Sigmoid colon (tissue), 3 donors: ENCODE measurements around the gene TCTA.
"Not testable (repeated sequence)": the region's sequence is repeated elsewhere in the genome, so short reads cannot be mapped to it uniquely, and the experiment has no call there.

Source experiments
- POLR2A ChIP-seq, 2 donors: fragments of 450-650 bp; IDR thresholded peaks; one replicate each; pipeline ENCODE4 v1.6.1; 2016; ENCODE audit warnings: antibody characterized with exemption in 2 of 2, mild to moderate bottlenecking in 2 of 2, moderate library complexity in 2 of 2
- TF ChIP-seq, protein P1 (sequence below), 4 experiments: fragments of 450-650 bp in 3 of 4; fragments of 200-600 bp in 1 of 4; IDR thresholded peaks; one replicate each; pipeline ENCODE4 v1.5.1; 2016 to 2019; ENCODE audit warnings: antibody characterized with exemption in 4 of 4, mild to moderate bottlenecking in 3 of 4, moderate library complexity in 2 of 4

DNA sequence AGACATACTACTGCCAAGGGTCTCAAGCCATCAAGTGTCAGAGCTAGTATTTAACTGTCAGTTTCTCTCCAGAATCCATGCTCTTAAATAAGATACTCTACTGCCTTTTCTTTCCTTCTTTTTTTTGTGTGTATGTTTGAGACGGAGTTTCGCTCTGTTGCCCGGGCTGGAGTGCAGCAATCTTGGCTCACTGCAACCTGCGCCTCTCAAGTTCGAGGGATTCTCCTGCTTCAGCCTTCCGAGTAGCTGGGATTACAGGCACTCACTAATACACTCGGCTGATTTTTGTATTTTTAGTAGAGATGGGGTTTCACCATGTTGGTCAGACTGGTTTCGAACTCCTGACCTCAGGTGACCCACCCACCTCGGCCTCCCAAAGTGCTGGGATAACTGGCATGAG is 6.7 kb upstream of the TCTA start:
- not testable (repeated sequence) for TF ChIP-seq POLR2A (IDR thresholded peaks at IDR 0.05)
- TF ChIP-seq, protein P1, sequence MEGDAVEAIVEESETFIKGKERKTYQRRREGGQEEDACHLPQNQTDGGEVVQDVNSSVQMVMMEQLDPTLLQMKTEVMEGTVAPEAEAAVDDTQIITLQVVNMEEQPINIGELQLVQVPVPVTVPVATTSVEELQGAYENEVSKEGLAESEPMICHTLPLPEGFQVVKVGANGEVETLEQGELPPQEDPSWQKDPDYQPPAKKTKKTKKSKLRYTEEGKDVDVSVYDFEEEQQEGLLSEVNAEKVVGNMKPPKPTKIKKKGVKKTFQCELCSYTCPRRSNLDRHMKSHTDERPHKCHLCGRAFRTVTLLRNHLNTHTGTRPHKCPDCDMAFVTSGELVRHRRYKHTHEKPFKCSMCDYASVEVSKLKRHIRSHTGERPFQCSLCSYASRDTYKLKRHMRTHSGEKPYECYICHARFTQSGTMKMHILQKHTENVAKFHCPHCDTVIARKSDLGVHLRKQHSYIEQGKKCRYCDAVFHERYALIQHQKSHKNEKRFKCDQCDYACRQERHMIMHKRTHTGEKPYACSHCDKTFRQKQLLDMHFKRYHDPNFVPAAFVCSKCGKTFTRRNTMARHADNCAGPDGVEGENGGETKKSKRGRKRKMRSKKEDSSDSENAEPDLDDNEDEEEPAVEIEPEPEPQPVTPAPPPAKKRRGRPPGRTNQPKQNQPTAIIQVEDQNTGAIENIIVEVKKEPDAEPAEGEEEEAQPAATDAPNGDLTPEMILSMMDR (IDR thresholded peaks at IDR 0.05), result not testable (repeated sequence)
